HepG2 (cell line): ENCODE measurements around the gene SLC9A5. TPM values are rescaled to one million over a fixed set of nuclear protein-coding genes. Genes with fewer than 3 reads are reported as not detected.

Experiments used
- ATAC-seq: fragments of 200-7000 bp; cut with Tn5 transposase; 3 replicates; pipeline ENCODE4 v1.9.1; 2020; ENCODE audit warnings: mild to moderate bottlenecking, moderate library complexity
- BruUV-seq: library from RNA; stranded (reverse); fragments of 400-500 nt; replicated peaks from 2 replicates; lab custom pipeline; 2021; lab: Mats Ljungman, UMichigan
- CTCF ChIA-PET: fragments of 300-600 bp; formaldehyde crosslinking; extraction: SDS; loops from one replicate; lab custom pipeline; 2021; ENCODE audit warnings: low total read pairs, inconsistent platforms, low intra/inter-chr PET ratio; lab: Yijun Ruan, JAX
- POLR2A ChIA-PET: fragments of 350-600 bp; sonication (Branson Sonifier 250); formaldehyde crosslinking; loops from one replicate; lab custom pipeline; 2020; ENCODE audit warnings: antibody characterized with exemption, inconsistent platforms; lab: Yijun Ruan, JAX
- DNase-seq: peaks from one replicate; pipeline ENCODE4 v3.0.0-alpha.2; 2015; ENCODE audit warnings: low spot score
- FAIRE-seq: peaks from 3 replicates; lab custom pipeline; 2011; peaks lifted over from hg19 to GRCh38; lab: Jason Lieb, UNC
- H2AFZ ChIP-seq: one replicate; pipeline ENCODE4 v1.6.1; 2011; ENCODE audit warnings: low read length, inconsistent platforms
- H3K27ac ChIP-seq: fragments of 300-600 bp; 3 replicates; pipeline ENCODE4 v1.8.0; 2011; ENCODE audit warnings: mixed run types, mild to moderate bottlenecking, mixed read lengths, low read length, inconsistent platforms; ENCODE audit not compliant: insufficient read depth; ENCODE audit errors: extremely low read length
- H3K27me3 ChIP-seq, 2 experiments: fragments of 200-600 bp in 1 of 2; 2 replicates in 1 of 2; 3 replicates in 1 of 2; pipeline versions ENCODE4 v1.6.0 to v1.8.0; 2011; ENCODE audit warnings: low read length in 2 of 2, mild to moderate bottlenecking in 2 of 2, moderate library complexity in 2 of 2, inconsistent platforms in 1 of 2; ENCODE audit not compliant: insufficient read depth in 2 of 2, control insufficient read depth in 1 of 2
- H3K36me3 ChIP-seq, 2 experiments: fragments of 200-600 bp in 1 of 2; replicated peaks in 1 of 2; 2 replicates in 1 of 2; 3 replicates in 1 of 2; pipeline versions ENCODE4 v1.5.1 to v1.8.0; 2011; ENCODE audit warnings: low read length in 2 of 2, inconsistent platforms in 1 of 2; ENCODE audit not compliant: insufficient read depth in 2 of 2, control insufficient read depth in 1 of 2
- H3K4me1 ChIP-seq: 2 replicates; pipeline ENCODE4 v1.5.1; 2012; ENCODE audit warnings: low read length, inconsistent platforms; ENCODE audit not compliant: insufficient read depth
- H3K4me2 ChIP-seq: 2 replicates; pipeline ENCODE4 v1.6.0; 2011; ENCODE audit warnings: low read depth, low read length, inconsistent platforms
- H3K4me3 ChIP-seq, 3 experiments: fragments of 200-600 bp in 1 of 3; sonication (generic), shearing (Covaris generic) in 1 of 3; replicated peaks in 1 of 3; 2 replicates each; pipeline ENCODE4 v1.5.1; 2011 to 2016; ENCODE audit warnings: low read length in 3 of 3, inconsistent platforms in 2 of 3, low read depth in 2 of 3, mild to moderate bottlenecking in 2 of 3, control low read depth in 1 of 3, mixed read lengths in 1 of 3; ENCODE audit not compliant: insufficient read depth in 1 of 3
- H3K79me2 ChIP-seq: one replicate; pipeline ENCODE4 v1.6.1; 2011; ENCODE audit warnings: low read length, inconsistent platforms; ENCODE audit not compliant: insufficient read depth
- H3K9ac ChIP-seq: 2 replicates; pipeline ENCODE4 v1.6.0; 2011; ENCODE audit warnings: mild to moderate bottlenecking, low read depth, low read length, inconsistent platforms; ENCODE audit not compliant: insufficient read depth
- H3K9me3 ChIP-seq: 2 replicates; pipeline ENCODE4 v1.5.1; 2012; ENCODE audit warnings: mild to moderate bottlenecking, low read length
- H4K20me1 ChIP-seq: 2 replicates; pipeline ENCODE4 v1.6.0; 2011; ENCODE audit warnings: inconsistent platforms, mild to moderate bottlenecking, low read length, moderate library complexity; ENCODE audit not compliant: insufficient read depth
- ARID2 ChIP-seq: sonication (generic); formaldehyde crosslinking; IDR thresholded peaks from 2 replicates; pipeline ENCODE4 v1.8.1; 2022; ENCODE audit warnings: mild to moderate bottlenecking, missing genetic modification reagents, borderline replicate concordance
- FIP1L1 ChIP-seq: fragments of 200-400 bp; formaldehyde crosslinking; IDR thresholded peaks from 2 replicates; pipeline ENCODE4 v1.6.1; 2018; ENCODE audit warnings: low read depth, mild to moderate bottlenecking, low read length, moderate library complexity, borderline replicate concordance; ENCODE audit not compliant: insufficient read depth
- HNRNPH1 ChIP-seq: fragments of 200-400 bp; formaldehyde crosslinking; optimal IDR thresholded peaks from 2 replicates; pipeline ENCODE3; 2017; ENCODE audit warnings: mild to moderate bottlenecking, low read depth, low read length
- NR2F2 ChIP-seq: IDR thresholded peaks from 2 replicates; pipeline ENCODE4 v1.6.1; 2012; ENCODE audit warnings: low read depth, inconsistent platforms, borderline replicate concordance
- SALL2 ChIP-seq: sonication (generic); formaldehyde crosslinking; IDR thresholded peaks from 2 replicates; pipeline ENCODE4 v1.8.1; 2023; ENCODE audit warnings: mild to moderate bottlenecking, missing genetic modification reagents, inconsistent platforms
- SIN3B ChIP-seq: fragments of 150-350 bp; IDR thresholded peaks from 2 replicates; pipeline ENCODE4 v1.6.1; 2014; ENCODE audit warnings: low read length
- ZNF572 ChIP-seq: sonication (generic); formaldehyde crosslinking; IDR thresholded peaks from 2 replicates; pipeline ENCODE4 v1.5.1; 2020; ENCODE audit warnings: mild to moderate bottlenecking, missing genetic modification reagents
- WGBS: methylation state at CpG from one replicate; pipeline ENCODE4 v1.1.6; 2017; ENCODE audit warnings: low lambda C conversion rate; 5-methylcytosine and 5-hydroxymethylcytosine counted together
- in situ Hi-C: cut with HindIII; loops from 2 replicates; pipeline ENCODE4 v1.10.0; 2017; ENCODE audit warnings: low pct_unique_long_range_greater_than_20kb; ENCODE audit not compliant: extremely low pct_ligation_motif_present
- intact Hi-C: fragments of 100-400 bp; cut with micrococcal nuclease; formaldehyde crosslinking; loops from one replicate; pipeline ENCODE4 v1.10.0; 2022; ENCODE audit not compliant: unreplicated experiment
- polyA plus RNA-seq, 8 experiments: library from polyadenylated mRNA; depleted of rRNA in 3 of 8; stranded (reverse) in 7 of 8; unstranded in 1 of 8; fragments of >200 nt; fragmentation: Illumina TruSeq in 4 of 8; extraction: Trizol in 4 of 8; gene quantifications; 2 replicates each; pipeline versions ENCODE4 v1.2.1 to v1.2.3, GENCODE V29; 2011 to 2016; ENCODE audit warnings: low read depth in 4 of 8, missing spikeins in 1 of 8, mixed read lengths in 1 of 8; ENCODE audit not compliant: insufficient read depth in 1 of 8
- total RNA-seq, 5 experiments: library from RNA; depleted of rRNA; stranded (reverse); fragments of >200 nt; fragmentation: Illumina TruSeq; extraction: Trizol; gene quantifications; 2 replicates each; pipeline ENCODE4 v1.2.3, GENCODE V29; 2016; ENCODE audit warnings: low read depth in 1 of 5

SLC9A5 gene
- total and polyA plus RNA-seq, 2 of the 13 experiments (the other 11 are each of a cell fraction or from before 2014, with no cell fraction given) = 0.58 to 1.4 TPM

- in situ Hi-C loops = no loop called here
- intact Hi-C loops = no loop called here
- H3K79me2 ChIP-seq = no peaks in the 10 kb centered on the region
- ChIA-PET POLR2A (no interaction called here), CTCF (no interaction called here)
- no peaks in the 10 kb centered on the region for H3K27me3 ChIP-seq
- H3K9ac ChIP-seq = no peak overlapping the region
- TF ChIP-seq HNRNPH1 (no peak), NR2F2 (no peak), SIN3B (no peak), ZNF572 (CRISPR knock-in tag) (no peak), ARID2 (CRISPR knock-in tag) (no peak)
- H3K4me2 ChIP-seq = no peak overlapping the region
- no peak overlapping the region for H3K27ac ChIP-seq
- no TSS peak for BruUV-seq
- no peak for FAIRE-seq
- 74% methylated on average over 11 of the region's 11 CpGs for WGBS
- H3K36me3 ChIP-seq = no peaks in the 10 kb centered on the region
- no peak overlapping the region for H2AFZ ChIP-seq
- no peak for ATAC-seq
- peaks cover 12% of the 10 kb centered on the region for H3K4me1 ChIP-seq
- no peak overlapping the region for H3K4me3 ChIP-seq
- H3K9me3 ChIP-seq = no peaks in the 10 kb centered on the region
- no peak for DNase-seq
- no peaks in the 10 kb centered on the region for H4K20me1 ChIP-seq
Measured at GRCh38 chr16:67256701-67257230, 8.0 kb downstream of the SLC9A5 start.

- no peak overlapping the region for H2AFZ ChIP-seq
- 39% methylated on average over 4 of the region's 4 CpGs for WGBS
- ChIA-PET CTCF (no interaction called here), POLR2A (interaction anchor here (1.9 kb wide), 1 partner anchor 11 kb away, joined by 6 read pairs; the partner anchor contains the start of gene FHOD1)
- BruUV-seq = no TSS peak
- ATAC-seq = no peak
- DNase-seq = no peak
- H3K4me2 ChIP-seq = no peak overlapping the region
- H4K20me1 ChIP-seq = no peaks in the 10 kb centered on the region
- no peak overlapping the region for H3K4me3 ChIP-seq
- H3K79me2 ChIP-seq = no peaks in the 10 kb centered on the region
- peaks cover 0 to 3% of the 10 kb centered on the region in 2 experiments; a peak in 1 of 5 replicates for H3K27me3 ChIP-seq
- intact Hi-C loops (no loop called here), in situ Hi-C loops (no loop called here)
- no peak overlapping the region for H3K9ac ChIP-seq
- H3K4me1 ChIP-seq = peaks cover 12% of the 10 kb centered on the region
- H3K27ac ChIP-seq = no peak overlapping the region
- TF ChIP-seq FIP1L1 (no peak), SALL2 (no peak)
- H3K36me3 ChIP-seq = no peaks in the 10 kb centered on the region
- no peaks in the 10 kb centered on the region for H3K9me3 ChIP-seq
- FAIRE-seq = no peak
Measured at GRCh38 chr16:67257486-67258160, 8.8 kb downstream of the SLC9A5 start.
